ENCODE data around the gene DMD.

DMD gene

DNA sequence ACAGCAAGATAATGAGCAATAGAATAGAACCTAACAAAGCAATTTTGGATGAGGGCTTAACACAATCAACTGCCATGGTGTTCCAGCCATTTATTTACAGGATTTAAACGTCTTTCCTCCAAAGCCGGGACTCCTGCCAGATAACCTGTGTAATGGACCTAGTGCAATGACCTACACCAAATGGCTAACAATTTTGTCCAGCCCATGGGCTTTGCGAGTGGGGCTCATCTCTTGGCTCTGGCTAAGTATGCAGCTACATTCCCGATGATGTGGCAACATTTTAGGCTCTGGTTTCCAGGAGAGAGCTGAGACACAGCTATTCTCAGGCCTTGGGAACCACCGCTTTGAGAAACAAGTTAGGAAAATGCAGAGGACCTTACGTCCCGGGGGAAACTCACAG, 1317.2 kb downstream of the DMD start:
- Mint-ChIP-seq H3K4me3 (no peak overlapping the region), H3K27ac (no peak overlapping the region), H3K9me3 (peaks cover 7% of the 10 kb centered on the region), H3K4me1 (no peaks in the 10 kb centered on the region), H3K36me3 (ENCODE audit: low read depth) (no peaks in the 10 kb centered on the region), H3K27me3 (ENCODE audit: low read depth) (no peaks in the 10 kb centered on the region)
- TF ChIP-seq, protein P1, sequence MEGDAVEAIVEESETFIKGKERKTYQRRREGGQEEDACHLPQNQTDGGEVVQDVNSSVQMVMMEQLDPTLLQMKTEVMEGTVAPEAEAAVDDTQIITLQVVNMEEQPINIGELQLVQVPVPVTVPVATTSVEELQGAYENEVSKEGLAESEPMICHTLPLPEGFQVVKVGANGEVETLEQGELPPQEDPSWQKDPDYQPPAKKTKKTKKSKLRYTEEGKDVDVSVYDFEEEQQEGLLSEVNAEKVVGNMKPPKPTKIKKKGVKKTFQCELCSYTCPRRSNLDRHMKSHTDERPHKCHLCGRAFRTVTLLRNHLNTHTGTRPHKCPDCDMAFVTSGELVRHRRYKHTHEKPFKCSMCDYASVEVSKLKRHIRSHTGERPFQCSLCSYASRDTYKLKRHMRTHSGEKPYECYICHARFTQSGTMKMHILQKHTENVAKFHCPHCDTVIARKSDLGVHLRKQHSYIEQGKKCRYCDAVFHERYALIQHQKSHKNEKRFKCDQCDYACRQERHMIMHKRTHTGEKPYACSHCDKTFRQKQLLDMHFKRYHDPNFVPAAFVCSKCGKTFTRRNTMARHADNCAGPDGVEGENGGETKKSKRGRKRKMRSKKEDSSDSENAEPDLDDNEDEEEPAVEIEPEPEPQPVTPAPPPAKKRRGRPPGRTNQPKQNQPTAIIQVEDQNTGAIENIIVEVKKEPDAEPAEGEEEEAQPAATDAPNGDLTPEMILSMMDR (IDR thresholded peaks at IDR 0.05; ENCODE audit: unreplicated experiment in 3 of 3), result no peak

DNA sequence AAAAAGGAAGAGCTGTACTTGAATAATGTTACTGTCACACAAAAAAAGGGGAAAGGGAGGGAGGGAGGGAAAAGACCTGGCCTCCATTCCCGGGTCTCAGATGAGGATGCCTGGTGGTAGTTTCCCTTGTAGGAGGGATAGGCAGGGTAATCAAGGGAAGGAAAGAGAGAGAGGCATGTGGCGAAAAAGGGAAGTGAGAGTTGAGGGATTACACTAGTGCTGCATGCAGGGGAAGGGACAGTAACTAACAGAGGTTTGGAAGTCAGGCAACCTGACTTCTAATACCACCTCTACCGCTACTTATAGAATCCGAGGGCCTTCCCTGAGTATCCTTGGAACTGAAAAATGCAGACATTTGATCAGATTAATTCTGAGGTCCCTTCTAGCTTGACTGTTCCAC, 1317.8 kb downstream of the DMD start:
- TF ChIP-seq, protein P1 (IDR thresholded peaks at IDR 0.05; ENCODE audit: unreplicated experiment in 3 of 3), result no peak
- Mint-ChIP-seq H3K27me3 (ENCODE audit: low read depth) (no peaks in the 10 kb centered on the region), H3K9me3 (peaks cover 4% of the 10 kb centered on the region), H3K4me1 (no peaks in the 10 kb centered on the region), H3K36me3 (ENCODE audit: low read depth) (no peaks in the 10 kb centered on the region), H3K4me3 (no peak overlapping the region), H3K27ac (no peak overlapping the region)

DNA sequence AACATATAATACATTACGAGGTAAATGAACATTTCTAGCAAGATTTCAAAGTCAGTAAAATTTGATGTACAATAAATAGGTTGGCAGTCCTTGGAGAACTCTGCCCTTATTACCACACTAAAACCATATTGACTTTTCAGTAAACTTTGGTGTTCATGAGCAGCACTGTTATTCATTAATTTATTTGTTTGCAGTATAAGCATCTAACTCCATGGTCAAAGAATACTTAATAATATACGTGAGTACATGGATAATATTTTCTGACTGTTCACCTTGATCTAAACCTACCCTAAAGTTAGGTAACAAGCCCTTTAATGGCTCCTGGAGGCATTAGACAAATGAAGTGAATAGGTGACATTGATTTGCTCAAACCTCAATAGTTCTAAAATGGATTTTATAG, 1322.3 kb downstream of the DMD start:
- TF ChIP-seq, protein P1 (IDR thresholded peaks at IDR 0.05; ENCODE audit: unreplicated experiment in 3 of 3), result no peak
- Mint-ChIP-seq H3K36me3 (ENCODE audit: low read depth) (no peaks in the 10 kb centered on the region), H3K27ac (peak overlapping the region in 2 of 3 experiments; percentile 60 to 83), H3K4me3 (no peak overlapping the region), H3K9me3 (no peaks in the 10 kb centered on the region), H3K4me1 (no peaks in the 10 kb centered on the region), H3K27me3 (ENCODE audit: low read depth) (no peaks in the 10 kb centered on the region)

DNA sequence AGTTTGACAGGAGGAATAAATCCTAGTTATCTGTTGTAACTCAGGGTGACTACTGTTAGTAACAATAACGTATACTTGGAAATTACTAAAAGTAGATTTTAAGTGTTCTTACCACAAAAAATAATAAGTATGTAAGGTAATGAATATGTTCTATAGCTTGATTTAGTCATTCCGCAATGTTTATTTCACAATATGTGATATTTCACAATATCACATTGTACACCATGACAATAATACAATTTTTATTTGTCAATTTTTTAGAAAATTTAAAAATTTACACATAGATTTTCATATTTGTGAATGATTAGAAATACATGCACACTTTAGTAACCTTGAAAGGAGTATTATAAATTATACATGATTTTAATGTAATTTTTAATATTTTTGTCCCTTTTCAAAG, 1326.8 kb downstream of the DMD start:
- no peaks in the 10 kb centered on the region for H3K4me1 Mint-ChIP-seq
- H3K36me3 Mint-ChIP-seq (ENCODE audit: low read depth), result no peaks in the 10 kb centered on the region
- no peaks in the 10 kb centered on the region for H3K9me3 Mint-ChIP-seq
- no peaks in the 10 kb centered on the region for H3K27me3 Mint-ChIP-seq (ENCODE audit: low read depth)
- no peak overlapping the region for H3K27ac Mint-ChIP-seq
- no peak overlapping the region for H3K4me3 Mint-ChIP-seq
- TF ChIP-seq, protein P1 (IDR thresholded peaks at IDR 0.05; ENCODE audit: unreplicated experiment in 3 of 3), result no peak

DNA sequence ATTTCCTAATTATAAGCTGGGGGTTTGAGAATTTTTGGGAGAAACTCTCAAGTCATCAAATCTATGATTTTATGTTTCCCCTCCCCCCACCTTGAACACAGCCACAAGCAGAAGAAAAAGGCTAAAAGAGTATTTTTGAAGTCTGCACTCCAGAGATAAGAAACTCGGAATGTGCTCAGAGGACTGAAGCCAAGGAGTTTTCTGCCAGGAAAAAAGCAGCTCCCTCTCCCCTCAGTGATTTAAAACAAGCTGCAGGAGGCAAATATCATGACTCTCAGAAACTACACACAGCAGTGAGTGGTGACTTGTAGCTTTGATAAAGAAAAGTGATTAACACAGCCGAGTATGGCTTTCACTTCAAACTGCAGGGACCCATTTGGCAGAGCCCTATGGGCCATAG, 1339.3 kb downstream of the DMD start:
- Mint-ChIP-seq H3K36me3 (ENCODE audit: low read depth) (no peaks in the 10 kb centered on the region), H3K27me3 (ENCODE audit: low read depth) (no peaks in the 10 kb centered on the region)
- TF ChIP-seq, protein P1 (IDR thresholded peaks at IDR 0.05; ENCODE audit: unreplicated experiment in 3 of 3), result no peak

DNA sequence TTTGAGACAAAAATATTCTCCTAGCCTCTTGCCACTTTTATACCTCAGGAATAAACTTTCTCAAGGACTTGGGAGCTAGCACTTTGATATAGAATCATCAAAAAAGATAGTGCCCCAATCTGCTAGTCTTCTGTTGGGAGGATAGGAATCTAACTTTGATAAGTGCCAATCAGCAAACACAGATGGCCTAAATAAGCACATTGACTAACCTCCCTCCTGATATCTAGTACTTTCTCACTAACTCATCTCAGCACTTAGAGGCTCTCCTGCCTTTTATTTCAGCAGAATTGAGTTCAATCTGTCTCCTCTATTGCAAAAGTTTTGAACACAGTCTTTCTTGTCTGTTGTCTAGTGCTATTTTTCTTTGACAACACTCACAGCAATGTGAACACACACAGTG, 1341.1 kb downstream of the DMD start:
- Mint-ChIP-seq H3K27me3 (ENCODE audit: low read depth) (no peaks in the 10 kb centered on the region), H3K4me1 (peaks cover 16% of the 10 kb centered on the region), H3K4me3 (no peak overlapping the region), H3K36me3 (ENCODE audit: low read depth) (no peaks in the 10 kb centered on the region), H3K9me3 (peaks cover 4% of the 10 kb centered on the region), H3K27ac (peak overlapping the region; percentile 59 to 92 (median 91))
- TF ChIP-seq, protein P1 (IDR thresholded peaks at IDR 0.05; ENCODE audit: unreplicated experiment in 3 of 3), result no peak

More for the DNA sequence above, 1339.3 kb downstream of the DMD start:
- H3K4me3 Mint-ChIP-seq, result no peak overlapping the region
- peaks cover 16% of the 10 kb centered on the region for H3K4me1 Mint-ChIP-seq
- H3K27ac Mint-ChIP-seq, result peak overlapping the region; percentile 91 to 94 (median 92)
- no peaks in the 10 kb centered on the region for H3K9me3 Mint-ChIP-seq
